Spinal cord (tissue), 10 donors: ENCODE data around the gene ZNF446. TPM values are rescaled to one million over a fixed set of nuclear protein-coding genes. Genes with fewer than 3 reads are reported as not detected.

Experiments used
- DNase-seq, 6 donors: peaks; one replicate each; pipeline versions ENCODE4 v3.0.0 to v3.0.0-alpha.2; 2013 to 2015; ENCODE audit warnings: low spot score in 6 of 6, low read depth in 4 of 6
- H3K27ac ChIP-seq: one replicate; pipeline ENCODE4 v1.5.1; 2013; ENCODE audit warnings: low read depth, low read length, control low read depth
- H3K27me3 ChIP-seq: one replicate; pipeline ENCODE4 v1.6.1; 2013; ENCODE audit warnings: low read length; ENCODE audit not compliant: control insufficient read depth, insufficient read depth
- H3K36me3 ChIP-seq: one replicate; pipeline ENCODE4 v1.6.1; 2013; ENCODE audit warnings: low read length; ENCODE audit not compliant: control insufficient read depth, insufficient read depth
- H3K4me1 ChIP-seq: one replicate; pipeline ENCODE4 v1.6.1; 2013; ENCODE audit warnings: low read length; ENCODE audit not compliant: control insufficient read depth, insufficient read depth
- H3K4me3 ChIP-seq: one replicate; pipeline ENCODE4 v1.5.1; 2013; ENCODE audit warnings: low read depth, low read length, control low read depth
- H3K9me3 ChIP-seq: one replicate; pipeline ENCODE4 v1.6.1; 2013; ENCODE audit warnings: low read length; ENCODE audit not compliant: control insufficient read depth, insufficient read depth
- WGBS: methylation state at CpG from one replicate; pipeline ENCODE4 v1.1.5; 2013; ENCODE audit warnings: missing lambda C conversion rate; ENCODE audit not compliant: insufficient coverage; 5-methylcytosine and 5-hydroxymethylcytosine counted together
- polyA plus RNA-seq, 2 donors: library from polyadenylated mRNA; unstranded; fragments of 120-200 nt; gene quantifications; one replicate each; pipeline ENCODE4 v1.2.1, GENCODE V29; 2013; ENCODE audit not compliant: insufficient read length in 2 of 2
- total RNA-seq, 2 donors: library from RNA; depleted of rRNA in 1 of 2; stranded (reverse); fragments of 120-200 nt in 1 of 2; fragments of >200 nt in 1 of 2; gene quantifications; one replicate each; pipeline versions ENCODE4 v1.2.3 to v1.2.4, GENCODE V29; 2013 to 2014
- donor health status: healthy.

The ZNF446 gene
- total and polyA plus RNA-seq, 4 donors, result 5.8 to 21.2 (median 19.9) TPM

GRCh38 chr19:58450856-58451357 is 25.2 kb upstream of the ZNF446 start:
- Histone ChIP-seq H3K36me3 (peaks cover 27% of the 10 kb centered on the region), H3K4me3 (peak overlapping the region; percentile 64), H3K4me1 (peaks cover 13% of the 10 kb centered on the region), H3K27ac (no peak overlapping the region), H3K27me3 (peaks cover 2% of the 10 kb centered on the region), H3K9me3 (peaks cover 6% of the 10 kb centered on the region)
- WGBS, result 6% methylated on average over 11 of the region's 11 CpGs
- DNase-seq, result peak in 2 of 6 donors; percentile 11 to 46

DNA sequence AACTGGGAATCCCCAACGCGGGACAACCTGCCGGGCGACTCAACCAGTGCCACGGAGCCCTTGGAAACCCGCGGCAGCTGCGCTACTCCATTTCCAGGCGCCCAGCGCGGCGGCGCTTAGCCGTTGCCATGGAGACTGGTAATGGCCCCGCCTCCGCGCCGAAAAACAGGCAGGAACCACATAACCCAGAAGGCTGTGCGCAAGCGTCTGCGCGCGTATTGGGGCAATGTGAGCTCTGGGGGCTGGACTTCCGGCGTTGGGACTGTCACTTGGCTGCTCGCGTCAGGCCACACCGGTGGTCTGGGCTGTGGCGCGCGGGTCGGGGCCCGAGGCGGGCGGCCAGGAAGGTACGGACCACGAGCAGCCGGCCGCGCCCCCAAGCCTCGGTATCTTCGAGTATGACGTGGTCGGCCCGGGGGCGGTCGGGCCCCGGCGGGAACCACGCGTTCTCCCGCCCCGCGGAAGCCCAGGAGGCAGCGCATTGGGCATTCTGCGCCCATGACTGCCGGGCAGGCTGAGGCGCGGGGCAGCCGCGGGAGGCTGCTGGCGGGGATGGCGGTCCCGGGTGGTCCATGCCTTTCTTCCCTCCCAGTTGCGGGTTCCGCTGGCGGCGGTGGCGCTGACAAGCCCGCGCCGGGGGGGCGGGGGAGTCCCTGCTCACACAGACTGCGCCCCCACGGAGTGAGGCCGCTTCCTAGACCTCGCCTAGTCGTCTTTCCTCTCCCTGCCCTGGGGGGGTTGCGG is 24.6 kb upstream of the ZNF446 start, which contains the start of gene ZNF324B:
Gene ZNF324B (plus strand): TSS at position 265 of the 744 bp plus-strand sequence. CDS start 2,080 bp downstream, outside the sequence.
- whole genome bisulfite sequencing, result 0% methylated on average over 78 of the region's 79 CpGs
- peak; percentile 83 to 99 (median 96) for DNase-seq
- Histone ChIP-seq H3K4me3 (peak within 1 kb of the TSS; percentile 64), H3K27me3 (peaks cover 2% of the 10 kb centered on the region), H3K36me3 (peaks cover 34% of the 10 kb centered on the region), H3K9me3 (peaks cover 6% of the 10 kb centered on the region), H3K4me1 (peaks cover 13% of the 10 kb centered on the region), H3K27ac (no peak within 1 kb of the TSS)

GRCh38 chr19:58453743-58454142 is 22.4 kb upstream of the ZNF446 start:
- WGBS, result 89% methylated on average over 6 of the region's 6 CpGs
- peaks cover 13% of the 10 kb centered on the region for H3K4me1 ChIP-seq
- peaks cover 5% of the 10 kb centered on the region for H3K9me3 ChIP-seq

GRCh38 chr19:58455306-58455705 is 20.8 kb upstream of the ZNF446 start:
- no peaks in the 10 kb centered on the region for H3K27me3 ChIP-seq
- H3K36me3 ChIP-seq, result peaks cover 50% of the 10 kb centered on the region
- 96% methylated on average over 18 of the region's 21 CpGs for WGBS
- DNase-seq, result no peak
- H3K4me1 ChIP-seq, result peaks cover 13% of the 10 kb centered on the region
- H3K9me3 ChIP-seq, result no peaks in the 10 kb centered on the region
- H3K4me3 ChIP-seq, result no peak overlapping the region
- H3K27ac ChIP-seq, result no peak overlapping the region

More at GRCh38 chr19:58453743-58454142, 22.4 kb upstream of the ZNF446 start:
- H3K4me3 ChIP-seq, result no peak overlapping the region
- no peak for DNase-seq
- H3K27ac ChIP-seq, result no peak overlapping the region
- no peaks in the 10 kb centered on the region for H3K27me3 ChIP-seq
- H3K36me3 ChIP-seq, result peaks cover 49% of the 10 kb centered on the region

DNA sequence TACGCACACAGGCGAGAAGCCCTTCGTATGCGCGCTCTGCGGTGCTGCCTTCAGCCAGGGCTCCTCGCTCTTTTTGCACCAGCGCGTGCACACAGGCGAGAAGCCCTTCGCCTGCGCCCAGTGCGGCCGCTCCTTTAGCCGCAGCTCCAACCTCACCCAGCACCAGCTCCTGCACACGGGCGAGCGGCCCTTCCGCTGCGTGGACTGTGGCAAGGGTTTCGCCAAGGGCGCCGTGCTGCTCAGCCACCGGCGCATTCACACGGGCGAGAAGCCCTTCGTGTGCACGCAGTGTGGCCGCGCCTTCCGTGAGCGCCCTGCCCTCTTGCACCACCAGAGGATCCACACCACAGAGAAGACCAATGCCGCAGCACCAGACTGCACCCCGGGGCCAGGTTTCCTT is 20.0 kb upstream of the ZNF446 start:
- 97% methylated on average over 32 of the region's 35 CpGs for WGBS
- no peaks in the 10 kb centered on the region for H3K27me3 ChIP-seq
- H3K9me3 ChIP-seq, result no peaks in the 10 kb centered on the region
- H3K27ac ChIP-seq, result no peak overlapping the region
- no peak overlapping the region for H3K4me3 ChIP-seq
- DNase-seq, result no peak
- peaks cover 11% of the 10 kb centered on the region for H3K4me1 ChIP-seq
- H3K36me3 ChIP-seq, result peaks cover 50% of the 10 kb centered on the region

DNA sequence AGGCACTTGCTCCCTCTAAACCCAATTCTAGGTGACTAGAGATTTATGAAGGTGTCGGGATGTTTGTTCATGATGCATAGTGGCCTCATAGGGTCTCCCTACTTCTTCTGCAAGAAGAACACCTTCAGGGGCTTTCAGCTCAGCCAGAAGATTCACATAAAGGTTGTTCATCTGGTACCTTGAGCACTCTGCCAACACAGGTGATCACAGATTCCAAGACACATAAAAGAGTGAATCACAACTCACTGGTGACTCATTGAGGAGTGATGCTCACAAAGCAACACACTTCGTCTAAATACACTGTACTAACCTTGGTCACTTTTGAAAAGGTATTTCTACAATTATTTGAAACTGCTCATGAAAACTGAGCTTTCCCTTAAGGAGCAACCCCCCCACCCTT is 16.1 kb upstream of the ZNF446 start:
- Histone ChIP-seq H3K4me3 (no peak overlapping the region), H3K4me1 (no peaks in the 10 kb centered on the region), H3K36me3 (peaks cover 31% of the 10 kb centered on the region), H3K9me3 (no peaks in the 10 kb centered on the region), H3K27ac (no peak overlapping the region), H3K27me3 (no peaks in the 10 kb centered on the region)
- DNase-seq, result no peak
- WGBS, result 100% methylated on average over 1 of the region's 2 CpGs

DNA sequence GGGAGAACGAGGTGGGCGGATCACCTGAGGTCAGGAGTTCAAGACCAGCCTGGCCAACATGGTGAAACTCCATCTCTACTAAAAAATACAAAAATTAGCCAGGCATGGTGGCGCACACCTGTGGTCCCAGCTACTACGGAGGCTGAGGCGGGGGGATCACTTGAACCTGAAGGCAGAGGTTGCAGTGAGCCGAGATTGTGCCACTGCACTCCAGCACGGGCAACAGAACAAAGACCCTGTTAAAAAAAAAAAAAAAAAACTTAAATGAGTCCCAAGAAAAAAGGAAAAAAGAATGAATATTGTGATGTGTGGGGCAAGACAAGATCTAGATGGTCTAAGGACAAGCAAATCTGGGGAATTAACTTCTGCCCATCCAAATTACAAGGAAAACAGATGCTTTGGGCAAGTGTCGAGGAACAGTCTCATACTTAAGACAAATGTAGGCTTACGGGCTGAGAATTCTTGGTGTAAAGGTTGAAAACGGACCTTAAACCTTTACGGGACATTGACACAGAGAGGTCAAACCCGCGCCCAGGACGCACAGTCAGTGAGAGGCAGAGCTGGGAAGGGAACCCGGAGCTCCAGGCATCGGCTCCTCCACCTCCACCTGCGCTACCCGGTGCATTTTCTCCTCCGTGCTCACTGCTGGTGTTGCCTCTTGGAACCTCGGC is 9.9 kb upstream of the ZNF446 start:
- Histone ChIP-seq H3K27ac (no peak overlapping the region), H3K27me3 (no peaks in the 10 kb centered on the region), H3K36me3 (peaks cover 23% of the 10 kb centered on the region), H3K9me3 (no peaks in the 10 kb centered on the region), H3K4me3 (peak overlapping the region; percentile 54), H3K4me1 (peaks cover 18% of the 10 kb centered on the region)
- WGBS, result 25% methylated on average over 15 of the region's 20 CpGs
- DNase-seq, result no peak

DNA sequence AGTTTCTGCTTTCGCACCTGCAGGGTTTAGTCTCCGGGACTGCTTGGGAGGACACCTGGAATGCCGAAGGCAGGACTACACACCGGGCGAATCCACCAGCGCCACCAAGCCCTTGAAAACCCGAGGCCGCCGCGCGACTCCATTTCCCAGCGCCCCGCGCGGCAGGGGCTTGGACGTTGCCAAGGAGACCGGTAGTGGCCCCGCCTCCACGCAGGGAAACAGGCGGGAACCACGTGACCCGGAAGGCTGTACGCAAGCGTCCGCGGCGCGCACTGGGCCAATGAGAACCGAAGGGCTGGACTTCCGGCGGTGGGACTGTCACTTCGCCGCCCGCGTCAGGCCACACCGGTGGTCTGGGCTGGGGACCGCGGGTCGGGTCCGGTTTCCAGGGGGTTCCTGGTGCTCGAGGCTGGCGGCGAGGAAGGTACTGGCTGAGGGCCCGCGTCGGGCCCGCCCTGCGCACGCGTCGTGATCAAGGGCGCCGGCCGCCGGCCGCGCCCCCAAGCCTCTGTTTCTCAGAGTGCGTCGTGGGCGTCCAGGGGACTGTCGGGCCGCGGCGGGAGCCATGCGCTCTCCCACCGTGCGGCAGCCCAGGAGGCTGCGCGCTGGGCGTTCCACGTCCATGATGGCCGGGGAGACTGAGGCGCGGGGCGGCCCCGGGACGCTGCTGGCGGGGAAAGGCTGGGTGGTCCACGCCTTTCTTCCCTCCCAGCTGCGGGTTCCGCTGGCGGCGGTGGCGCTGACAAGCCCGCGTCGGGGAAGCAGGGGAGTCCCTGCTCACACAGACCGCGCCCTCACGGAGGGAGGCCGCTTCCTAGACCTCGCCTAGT is 9.2 kb upstream of the ZNF446 start, which contains the start of gene ZNF324:
Gene ZNF324 (plus strand): TSS at position 321 of the 830 bp plus-strand sequence. CDS start 2,106 bp downstream, outside the sequence.
- peaks cover 30% of the 10 kb centered on the region for H3K36me3 ChIP-seq
- WGBS, result under 1% methylated on average over 92 of the region's 92 CpGs

GRCh38 chr19:58468216-58468839 is 7.8 kb upstream of the ZNF446 start:
- WGBS, result 66% methylated on average over 5 of the region's 5 CpGs
- H3K9me3 ChIP-seq, result no peaks in the 10 kb centered on the region
- no peak for DNase-seq

More for the DNA sequence above, 9.2 kb upstream of the ZNF446 start, which contains the start of gene ZNF324:
- peaks cover 18% of the 10 kb centered on the region for H3K4me1 ChIP-seq
- peak; percentile 87 to 99 (median 98) for DNase-seq
- H3K9me3 ChIP-seq, result no peaks in the 10 kb centered on the region
- H3K27me3 ChIP-seq, result no peaks in the 10 kb centered on the region
- H3K27ac ChIP-seq, result peak within 1 kb of the TSS; percentile 25
- H3K4me3 ChIP-seq, result peak within 1 kb of the TSS; percentile 54

More at GRCh38 chr19:58468216-58468839, 7.8 kb upstream of the ZNF446 start:
- peaks cover 44% of the 10 kb centered on the region for H3K36me3 ChIP-seq
- no peak overlapping the region for H3K4me3 ChIP-seq
- H3K27ac ChIP-seq, result no peak overlapping the region
- no peaks in the 10 kb centered on the region for H3K27me3 ChIP-seq
- H3K4me1 ChIP-seq, result peaks cover 18% of the 10 kb centered on the region
